GM21528 (cell line): Measurements from ENCODE around the gene ESRRA.

Experiments used
- ATAC-seq: cut with Tn5 transposase; IDR thresholded peaks from one replicate; pipeline ENCODE4 v1.9.1; 2021; ENCODE audit warnings: mild to moderate bottlenecking, moderate library complexity; ENCODE audit not compliant: unreplicated experiment, low FRiP score

Gene ESRRA

DNA sequence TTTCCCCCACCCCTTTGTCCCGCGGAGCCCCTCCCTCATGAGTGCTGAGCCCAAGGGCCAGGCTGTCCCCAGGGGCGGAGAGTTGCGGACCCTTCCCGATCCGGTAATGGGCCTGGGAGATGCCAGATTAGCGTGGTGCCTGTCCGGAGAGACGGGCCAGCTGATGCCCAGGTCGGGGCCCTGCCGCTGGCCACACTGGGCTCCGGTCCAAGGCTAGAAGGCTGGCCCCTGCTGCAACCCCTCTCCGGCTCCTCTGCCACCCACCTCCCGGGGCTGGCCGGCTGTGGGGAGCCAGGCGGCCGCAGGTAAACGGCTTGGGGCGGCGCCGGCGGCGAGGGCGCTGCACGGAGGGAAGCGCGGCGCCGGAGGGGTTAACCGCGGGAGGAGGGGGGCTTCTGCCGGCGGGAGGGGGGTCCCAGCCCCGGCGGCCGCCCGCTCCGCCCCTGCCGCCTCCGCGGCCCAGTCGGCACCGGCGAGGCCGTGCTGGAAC lies 14.0 kb upstream of the ESRRA start, which contains the start of gene KCNK4:
Gene KCNK4, plus strand, starts transcription at position 41 of the 490 bp plus-strand sequence. CDS start 1,717 bp downstream, outside the sequence.
- ATAC-seq: no peak

DNA sequence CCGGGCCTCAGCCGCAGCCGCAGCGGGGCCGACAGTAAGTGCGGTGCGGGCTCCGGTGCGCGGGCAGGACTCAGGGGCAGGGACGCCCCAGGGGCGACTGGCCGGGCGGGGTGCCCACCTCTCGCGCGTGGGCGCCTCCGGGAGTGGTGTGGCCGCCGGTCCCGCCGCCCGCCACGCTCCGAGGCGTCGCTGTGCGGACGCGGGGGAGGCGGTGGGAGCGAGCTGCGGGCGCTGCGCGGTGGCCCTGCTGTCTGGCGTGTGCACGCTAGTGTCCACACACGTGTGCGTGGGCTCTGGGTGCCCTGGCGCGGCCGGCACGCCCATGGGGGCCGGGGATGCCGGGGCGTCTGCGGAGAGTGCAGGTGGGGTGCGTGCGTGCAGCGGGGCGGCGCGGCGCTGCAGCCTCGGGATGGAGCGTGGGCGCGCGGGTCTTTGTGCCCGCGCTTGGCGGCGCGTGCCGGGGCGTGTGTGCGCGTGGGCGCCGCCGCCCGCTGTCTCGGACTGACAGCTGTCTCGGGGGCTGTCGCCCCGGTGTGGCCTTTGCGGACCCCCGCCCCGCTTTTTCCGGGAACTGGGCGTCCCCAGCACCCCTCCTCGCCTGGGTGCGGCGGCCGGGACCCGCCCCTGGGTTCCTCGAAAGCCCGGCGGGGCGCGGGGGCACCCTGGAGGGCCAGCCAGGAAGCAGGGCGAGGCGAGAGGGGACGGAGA lies 13.4 kb upstream of the ESRRA start:
- ATAC-seq: no peak

GRCh38 chr11:64292460-64293254 lies 12.7 kb upstream of the ESRRA start:
- ATAC-seq: no peak

DNA sequence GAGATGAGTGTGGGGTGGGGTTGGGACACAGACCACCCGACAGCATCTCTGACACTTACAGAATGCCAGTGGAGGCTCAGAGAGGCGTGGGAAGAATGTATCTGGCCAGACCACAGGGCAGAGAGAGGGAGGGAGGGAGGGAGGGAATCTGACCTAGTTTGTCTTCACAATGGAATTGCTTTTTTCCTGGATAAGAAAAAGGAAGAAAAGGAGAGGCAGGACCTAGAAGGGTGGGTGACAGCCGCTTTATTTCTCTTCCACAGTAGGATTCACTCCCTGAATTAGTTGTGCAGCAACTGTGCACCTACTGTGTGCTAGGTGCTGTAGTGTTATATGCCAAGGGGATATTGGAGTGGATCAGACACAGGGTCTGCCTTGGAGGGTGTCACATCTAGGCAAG lies 10.6 kb upstream of the ESRRA start:
- no peak for ATAC-seq

DNA sequence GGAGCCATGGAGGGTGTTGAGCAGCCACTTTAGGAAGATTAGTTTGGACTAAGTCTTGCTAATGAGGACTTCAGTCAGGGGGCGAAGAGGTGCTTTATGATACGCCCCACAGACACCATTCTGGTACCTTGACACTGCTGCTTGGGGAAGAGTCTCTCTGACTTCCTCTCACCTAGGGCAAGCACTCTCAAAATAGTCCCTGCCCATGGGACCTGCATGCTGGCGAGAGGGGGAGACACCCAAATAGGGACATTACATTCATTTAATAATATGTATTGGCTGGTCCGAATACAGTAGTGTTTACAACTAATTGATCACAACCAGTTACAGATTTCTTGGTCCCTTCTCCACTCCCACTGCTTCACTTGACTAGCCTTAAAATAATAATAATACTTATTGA lies 9.6 kb upstream of the ESRRA start:
- ATAC-seq: no peak

GRCh38 chr11:64296236-64296635 lies 9.1 kb upstream of the ESRRA start:
- no peak for ATAC-seq

DNA sequence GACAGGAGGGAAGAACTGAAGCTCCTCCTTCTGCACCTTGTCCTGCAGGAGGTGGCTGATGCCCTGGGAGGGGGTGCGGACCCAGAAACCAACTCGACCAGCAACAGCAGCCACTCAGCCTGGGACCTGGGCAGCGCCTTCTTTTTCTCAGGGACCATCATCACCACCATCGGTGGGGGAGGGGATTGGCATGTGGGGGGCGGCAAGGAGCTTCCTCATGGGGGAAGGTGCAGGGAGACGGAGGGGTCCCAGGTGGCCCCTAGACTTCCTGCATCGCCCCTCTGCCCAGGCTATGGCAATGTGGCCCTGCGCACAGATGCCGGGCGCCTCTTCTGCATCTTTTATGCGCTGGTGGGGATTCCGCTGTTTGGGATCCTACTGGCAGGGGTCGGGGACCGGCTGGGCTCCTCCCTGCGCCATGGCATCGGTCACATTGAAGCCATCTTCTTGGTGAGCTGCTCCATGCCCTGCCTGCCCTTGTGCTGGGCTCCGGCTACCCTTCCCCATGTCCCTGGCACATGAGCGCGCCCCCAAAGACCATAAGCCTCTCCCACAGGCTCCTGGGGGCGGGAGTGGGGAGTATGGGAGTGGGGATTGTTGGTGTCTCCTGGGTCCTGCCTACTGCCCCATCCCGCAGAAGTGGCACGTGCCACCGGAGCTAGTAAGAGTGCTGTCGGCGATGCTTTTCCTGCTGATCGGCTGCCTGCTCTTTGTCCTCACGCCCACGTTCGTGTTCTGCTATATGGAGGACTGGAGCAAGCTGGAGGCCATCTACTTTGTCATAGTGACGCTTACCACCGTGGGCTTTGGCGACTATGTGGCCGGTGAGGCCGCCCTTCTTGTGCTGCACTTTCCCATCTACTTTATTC lies 8.3 kb upstream of the ESRRA start:
- ATAC-seq: no peak

DNA sequence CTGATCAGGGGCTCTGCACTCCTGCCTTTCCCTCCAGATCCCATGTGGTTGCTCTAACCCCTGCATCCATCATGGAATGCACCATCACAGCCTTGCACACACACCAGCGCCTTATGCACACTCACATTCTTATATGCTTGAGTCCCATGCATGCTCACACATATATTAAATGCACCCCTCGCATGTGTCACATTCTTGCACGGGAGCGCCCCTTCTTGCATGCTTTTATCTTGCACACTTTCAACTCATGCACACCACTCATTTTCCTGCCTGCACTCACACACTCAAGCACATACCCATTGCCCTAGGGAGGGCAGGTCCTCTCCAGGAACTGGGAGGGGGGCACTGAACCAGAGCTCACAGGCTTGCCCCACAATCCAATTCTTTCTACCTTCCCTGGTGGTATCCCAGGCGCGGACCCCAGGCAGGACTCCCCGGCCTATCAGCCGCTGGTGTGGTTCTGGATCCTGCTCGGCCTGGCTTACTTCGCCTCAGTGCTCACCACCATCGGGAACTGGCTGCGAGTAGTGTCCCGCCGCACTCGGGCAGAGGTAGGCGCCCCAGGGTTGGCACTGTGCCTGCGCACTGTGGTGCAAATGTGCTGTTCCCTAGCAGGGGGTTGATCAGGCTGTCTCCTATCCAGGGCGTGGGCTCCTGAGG lies 7.5 kb upstream of the ESRRA start:
- ATAC-seq: no peak

- no peak for ATAC-seq
Measured at GRCh38 chr11:64298966-64299846, 6.1 kb upstream of the ESRRA start.

- ATAC-seq: no peak
Measured at GRCh38 chr11:64299847-64300648, 5.3 kb upstream of the ESRRA start, which contains the start of gene CATSPERZ. Gene CATSPERZ, plus strand, starts transcription at chr11:64300358. Its CDS starts 53 bp downstream, at chr11:64300411.

DNA sequence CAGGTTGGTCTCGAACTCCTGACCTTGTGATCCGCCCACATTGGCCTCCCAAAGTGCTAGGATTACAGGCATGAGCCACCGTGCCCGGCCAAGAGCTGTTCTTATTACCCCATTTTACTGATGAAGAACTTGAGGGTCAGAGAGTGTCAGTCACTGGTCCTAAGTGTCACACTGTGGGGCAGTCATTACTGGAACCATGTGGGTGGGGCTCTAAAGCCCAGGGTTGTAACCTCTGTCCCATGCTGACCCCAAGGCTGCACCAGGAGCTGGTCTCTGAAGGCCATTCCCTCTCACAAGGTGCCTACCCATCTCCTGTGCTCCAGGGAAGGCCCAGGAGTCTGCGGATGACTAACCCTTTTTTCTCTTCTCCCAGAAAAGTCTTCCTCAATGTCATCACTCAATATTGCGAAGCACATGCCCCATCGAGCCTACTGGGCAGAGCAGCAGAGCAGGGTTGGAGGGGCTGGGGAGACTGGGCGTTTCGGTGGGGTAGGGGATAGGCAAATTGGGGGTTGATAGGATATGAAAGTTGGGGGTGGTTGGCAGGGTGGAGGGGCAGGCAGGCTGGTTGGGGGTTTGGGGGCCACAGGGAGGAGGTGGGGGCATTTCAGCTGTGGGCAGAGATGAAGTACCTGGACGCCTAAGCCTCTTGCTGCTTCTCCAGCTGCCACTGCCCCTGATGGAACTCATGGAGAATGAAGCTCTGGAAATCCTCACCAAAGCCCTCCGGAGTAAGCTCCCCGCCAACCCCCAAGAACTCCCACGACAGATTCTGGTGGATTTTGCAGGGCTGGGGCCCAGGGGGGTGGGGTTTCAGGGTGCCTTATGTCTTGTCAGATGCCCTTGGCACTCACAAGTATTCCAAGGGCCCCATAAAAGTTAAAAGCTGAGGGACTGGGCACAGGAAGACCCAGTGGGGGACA lies 2.0 kb upstream of the ESRRA start:
- ATAC-seq: no peak

DNA sequence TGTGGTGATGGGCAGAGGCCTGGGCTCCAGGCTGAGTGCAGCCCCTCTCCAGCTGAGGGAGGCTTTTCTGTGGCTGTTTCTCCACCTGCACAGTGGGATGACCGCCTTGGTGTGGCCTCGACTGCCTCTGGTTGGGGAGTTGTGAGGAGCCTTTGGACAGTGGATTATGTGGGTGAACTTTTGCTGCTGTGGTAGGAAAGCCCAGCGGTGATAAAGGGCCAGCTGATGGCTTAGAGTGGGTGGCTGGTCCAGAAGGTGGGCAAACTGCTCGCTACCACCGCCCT lies 1.4 kb upstream of the ESRRA start:
- ATAC-seq: no peak

GRCh38 chr11:64304316-64305072 lies 830 bp upstream of the ESRRA start:
- peak; percentile 30 for ATAC-seq

- ATAC-seq: peak; percentile 37
Measured at GRCh38 chr11:64305691-64306562, 603 bp downstream of the ESRRA start.

- no peak for ATAC-seq
Measured at GRCh38 chr11:64306563-64306875, 1.2 kb downstream of the ESRRA start.
